Stomach (tissue), 9 donors: ENCODE data around the gene DPYSL3. TPM values are rescaled to one million over a fixed set of nuclear protein-coding genes. Genes with fewer than 3 reads are reported as not detected.

ENCODE experiments used
- DNase-seq, 2 donors: peaks; one replicate each; pipeline versions ENCODE4 v3.0.0 to v3.0.0-alpha.2; 2013 to 2019
- H3K27ac ChIP-seq, 5 donors: fragments of 200-600 bp in 4 of 5; sonication (generic) in 4 of 5; one replicate each; pipeline ENCODE4 v1.5.1; 2013 to 2019; ENCODE audit warnings: mild to moderate bottlenecking in 1 of 5, moderate library complexity in 1 of 5
- H3K27me3 ChIP-seq, 3 donors: fragments of 200-600 bp; sonication (generic); one replicate each; pipeline ENCODE4 v1.5.1; 2017 to 2019; ENCODE audit warnings: mixed run types in 1 of 3
- H3K36me3 ChIP-seq, 4 donors: fragments of 200-600 bp; sonication (generic); 1 replicate in 3 of 4; 2 replicates in 1 of 4; pipeline ENCODE4 v1.5.1; 2016 to 2019
- H3K4me1 ChIP-seq, 4 donors: fragments of 200-600 bp; sonication (generic); one replicate each; pipeline ENCODE4 v1.5.1; 2016 to 2019
- H3K4me3 ChIP-seq, 4 donors: fragments of 200-600 bp; sonication (generic) in 3 of 4; one replicate each; pipeline ENCODE4 v1.5.1; 2016 to 2019; ENCODE audit warnings: mild to moderate bottlenecking in 1 of 4
- H3K9me3 ChIP-seq, 4 donors: fragments of 200-600 bp; sonication (generic); one replicate each; pipeline ENCODE4 v1.5.1; 2016 to 2019
- CTCF ChIP-seq, 7 experiments: fragments of 450-650 bp in 4 of 7; fragments of 200-600 bp in 3 of 7; sonication (generic) in 3 of 7; IDR thresholded peaks; one replicate each; pipeline ENCODE4 v1.5.1; 2016 to 2019; ENCODE audit warnings: antibody characterized with exemption in 7 of 7, control low read depth in 2 of 7, mild to moderate bottlenecking in 1 of 7
- EP300 ChIP-seq: sonication (generic); formaldehyde crosslinking; IDR thresholded peaks from one replicate; pipeline ENCODE4 v1.6.1; 2017; ENCODE audit warnings: antibody characterized with exemption
- POLR2A ChIP-seq, 4 donors: fragments of 450-650 bp; IDR thresholded peaks; one replicate each; pipeline ENCODE4 v1.6.1; 2016; ENCODE audit warnings: antibody characterized with exemption in 4 of 4, control low read depth in 2 of 4, mild to moderate bottlenecking in 1 of 4, moderate library complexity in 1 of 4
- POLR2AphosphoS5 ChIP-seq, 3 donors: sonication (generic); formaldehyde crosslinking; IDR thresholded peaks; one replicate each; pipeline ENCODE4 v1.6.1; 2016; ENCODE audit warnings: antibody characterized with exemption in 3 of 3
- WGBS, 5 donors: extraction: QIAGEN DNeasy Blood & Tissue Kit in 3 of 5; methylation state at CpG; one replicate each; pipeline versions ENCODE4 v1.1.5 to v1.1.7; 2013 to 2018; 5-methylcytosine and 5-hydroxymethylcytosine counted together
- intact Hi-C: fragments of 100-400 bp; cut with DNase I; formaldehyde crosslinking; loops from one replicate; pipeline ENCODE4 v1.15.1; 2023; ENCODE audit warnings: low total_unique reads
- polyA plus RNA-seq, 3 donors: library from polyadenylated mRNA; stranded (reverse); fragments of 200-250 nt; gene quantifications; one replicate each; pipeline ENCODE4 v1.2.3, GENCODE V29; 2013
- total RNA-seq, 5 donors: library from RNA; depleted of rRNA; stranded (reverse); fragments of >200 nt; gene quantifications; one replicate each; pipeline versions ENCODE4 v1.1.0 to v1.2.3, GENCODE V29; 2014 to 2016
- donor health status: healthy with polysubstance abuse.
- donor health status: Bipolar disorder and iron deficiency.
- donor health status: healthy.

Gene DPYSL3
- total and polyA plus RNA-seq, 8 donors, result 15.0 to 144 (median 38.0) TPM

GRCh38 chr5:147446523-147446922, 63.3 kb downstream of the DPYSL3 start:
- TF ChIP-seq EP300 (no peak), CTCF (IDR thresholded peaks at IDR 0.05) (no peak), POLR2A (IDR thresholded peaks at IDR 0.05) (no peak), POLR2AphosphoS5 (IDR thresholded peaks at IDR 0.05) (no peak)
- intact Hi-C loops, result no loop called here
- DNase-seq, result peak in 1 of 2 donors; percentile 66
- no peak overlapping the region for H3K4me3 ChIP-seq
- no peaks in the 10 kb centered on the region for H3K9me3 ChIP-seq
- peaks cover 0 to 45% (median 15%) of the 10 kb centered on the region in 4 donors for H3K4me1 ChIP-seq
- no peaks in the 10 kb centered on the region for H3K36me3 ChIP-seq
- H3K27ac ChIP-seq, result peak overlapping the region in 4 of 5 donors; percentile 27 to 92 (median 60)
- H3K27me3 ChIP-seq, result peaks cover 0 to 5% (median 0%) of the 10 kb centered on the region in 3 donors
- WGBS, 5 donors, result 55 to 77% (median 66%) methylated on average over 2 of the region's 2 CpGs

DNA sequence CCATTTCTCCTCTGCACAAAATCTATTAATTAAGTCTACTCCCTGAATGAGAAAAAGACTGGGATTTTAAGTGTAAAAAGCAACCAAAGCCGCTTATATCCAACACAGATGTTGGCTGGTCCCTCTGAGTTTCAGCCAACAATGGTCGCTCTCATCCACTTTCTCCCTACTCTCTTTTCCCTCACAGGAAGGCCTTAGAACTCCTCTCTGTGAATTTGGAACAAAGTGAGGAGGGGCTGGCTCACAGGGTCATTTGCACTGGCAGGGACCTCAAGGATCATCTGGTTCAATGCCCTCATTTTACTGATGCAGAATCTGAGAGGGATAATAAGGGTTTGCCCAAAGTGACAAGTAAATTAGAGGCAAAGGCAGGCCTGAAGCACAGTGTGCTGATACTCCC, 64.0 kb downstream of the DPYSL3 start:
- TF ChIP-seq POLR2A (IDR thresholded peaks at IDR 0.05) (no peak), POLR2AphosphoS5 (IDR thresholded peaks at IDR 0.05) (no peak), EP300 (no peak), CTCF (IDR thresholded peaks at IDR 0.05) (no peak)
- intact Hi-C loops, result no loop called here
- no peak for DNase-seq
- Histone ChIP-seq H3K9me3 (no peaks in the 10 kb centered on the region), H3K4me3 (no peak overlapping the region), H3K36me3 (no peaks in the 10 kb centered on the region), H3K27ac (peak overlapping the region in 4 of 5 donors; percentile 27 to 92 (median 60)), H3K27me3 (no peaks in the 10 kb centered on the region), H3K4me1 (peaks cover 0 to 39% (median 12%) of the 10 kb centered on the region in 4 donors)
- WGBS, 5 donors, result 65 to 91% (median 83%) methylated on average over 2 of the region's 2 CpGs

GRCh38 chr5:147445090-147445489, 64.8 kb downstream of the DPYSL3 start:
- Histone ChIP-seq H3K27me3 (no peaks in the 10 kb centered on the region), H3K27ac (peak overlapping the region in 4 of 5 donors; percentile 27 to 92 (median 60)), H3K4me3 (no peak overlapping the region), H3K4me1 (peaks cover 0 to 39% (median 12%) of the 10 kb centered on the region in 4 donors), H3K9me3 (no peaks in the 10 kb centered on the region), H3K36me3 (no peaks in the 10 kb centered on the region)
- DNase-seq, result no peak
- TF ChIP-seq POLR2A (IDR thresholded peaks at IDR 0.05) (no peak), CTCF (IDR thresholded peaks at IDR 0.05) (no peak), EP300 (no peak), POLR2AphosphoS5 (IDR thresholded peaks at IDR 0.05) (no peak)
- intact Hi-C loops, result no loop called here

GRCh38 chr5:147442224-147442623, 67.6 kb downstream of the DPYSL3 start:
- H3K27ac ChIP-seq, result peak overlapping the region in 1 of 5 donors; percentile 53
- no peaks in the 10 kb centered on the region for H3K9me3 ChIP-seq
- no peaks in the 10 kb centered on the region for H3K36me3 ChIP-seq
- H3K4me3 ChIP-seq, result no peak overlapping the region
- no peaks in the 10 kb centered on the region for H3K27me3 ChIP-seq
- TF ChIP-seq CTCF (IDR thresholded peaks at IDR 0.05) (no peak), EP300 (no peak), POLR2A (IDR thresholded peaks at IDR 0.05) (no peak)
- no peak for DNase-seq
- H3K4me1 ChIP-seq, result peaks cover 0 to 30% (median 14%) of the 10 kb centered on the region in 4 donors
- WGBS, 5 donors, result 72 to 79% (median 73%) methylated on average over 6 of the region's 6 CpGs
- intact Hi-C loops, result no loop called here
